Stimulated activated CD4-positive, alpha-beta T cell treated with anti-CD3 and anti-CD28 coated beads, Interleukin-4, amount 100 ng/mL, for 48 hours (primary cell): ENCODE measurements around the gene TNNI2.

Experiments
- DNase-seq, 2 donors: peaks; one replicate each; pipeline ENCODE4 v3.0.0-alpha.2; 2020; ENCODE audit warnings: low read depth in 2 of 2

Gene TNNI2

DNA sequence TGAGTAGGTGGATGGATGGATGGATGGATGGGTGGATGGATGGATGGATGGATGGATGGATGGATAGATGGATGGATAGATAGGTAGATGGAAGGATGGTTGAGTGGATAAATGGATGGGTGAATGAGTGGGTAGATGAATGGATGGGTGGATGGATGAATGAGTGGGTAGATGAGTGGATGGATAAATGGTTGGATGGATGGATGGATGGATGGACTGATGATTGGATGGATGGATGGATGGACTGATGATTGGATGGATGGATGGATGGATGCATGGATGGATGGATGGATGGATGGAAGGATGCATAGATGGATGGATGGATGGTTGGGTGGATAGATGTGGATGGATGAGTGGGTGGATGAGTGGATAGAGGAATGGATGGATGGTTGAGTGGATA, 17.2 kb upstream of the TNNI2 start:
- no peak for DNase-seq

DNA sequence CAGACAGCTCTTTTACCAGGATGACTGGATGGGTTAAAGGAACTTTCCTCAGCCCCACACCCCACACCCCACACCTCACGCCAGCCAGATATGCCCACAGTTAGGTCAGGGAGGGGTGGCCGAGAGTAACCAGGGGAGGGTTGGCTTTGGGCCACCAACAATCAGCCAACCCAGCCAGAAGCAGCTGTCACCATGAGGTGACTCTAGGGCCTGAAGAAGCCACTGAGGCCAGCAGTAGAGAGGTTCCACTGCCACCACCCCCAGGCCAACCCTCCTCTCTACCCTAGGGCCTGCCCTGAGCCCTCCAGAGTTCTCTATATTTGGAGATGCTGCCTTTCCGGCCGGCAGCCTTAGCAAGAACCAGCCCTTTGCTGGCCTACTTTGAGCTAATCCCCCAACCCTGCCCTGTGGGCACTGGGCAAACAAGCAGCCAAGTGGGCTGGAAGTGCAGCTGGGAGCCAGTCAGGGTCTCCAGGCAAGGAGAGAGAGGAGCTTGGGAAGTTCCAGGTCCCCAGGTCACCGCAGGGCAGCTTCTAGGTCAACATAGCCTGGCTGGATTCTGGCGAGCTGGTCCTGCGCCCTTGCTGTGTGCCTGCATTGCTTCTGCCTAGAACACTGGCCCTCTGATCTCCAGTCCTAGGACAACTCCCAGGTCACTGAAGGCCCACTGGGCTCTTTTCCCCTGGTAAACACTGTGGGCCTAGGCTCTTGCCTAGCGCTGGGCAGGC, 16.0 kb upstream of the TNNI2 start:
- DNase-seq, result no peak

DNA sequence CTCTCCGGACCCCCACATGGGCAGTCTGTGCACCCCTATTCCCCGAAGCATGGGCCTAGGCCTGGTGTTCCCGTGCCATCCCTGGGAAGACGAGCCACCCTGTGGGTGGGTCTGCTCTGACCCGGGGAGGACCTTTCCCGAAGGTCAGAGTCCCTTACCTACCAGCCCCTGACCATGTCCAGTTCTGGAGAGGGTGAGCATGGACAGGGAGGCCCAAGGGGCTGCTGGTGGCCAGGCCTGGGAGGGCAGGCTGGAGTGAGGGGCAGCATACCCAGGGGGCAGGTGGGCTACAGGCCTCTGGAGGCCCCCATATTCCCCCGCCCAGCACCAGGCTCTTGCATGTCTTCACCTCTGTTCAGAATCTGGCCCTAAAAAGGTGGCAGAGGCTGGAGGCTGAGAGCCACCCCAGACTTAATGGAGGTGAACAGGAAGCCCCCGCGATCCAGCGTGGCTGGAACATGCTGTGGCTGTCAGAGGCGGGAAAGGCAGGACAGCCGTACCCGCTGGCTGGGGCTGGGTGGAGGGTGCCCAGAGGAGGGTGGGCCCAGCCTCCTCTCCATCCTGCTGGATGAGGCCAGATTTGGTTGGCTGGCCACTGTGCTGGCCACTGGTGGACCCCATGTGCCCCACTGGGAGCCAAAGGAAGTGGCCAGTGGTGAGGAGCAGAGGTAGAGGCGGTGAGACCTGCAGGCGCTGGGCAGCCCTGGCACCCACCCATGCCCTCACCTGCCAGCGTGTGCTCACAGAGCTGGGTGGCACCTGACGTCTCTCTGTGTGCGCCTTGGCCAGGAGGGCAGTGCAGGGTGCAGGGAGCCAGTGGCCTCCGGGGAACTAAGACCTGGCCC, 15.2 kb upstream of the TNNI2 start:
- no peak for DNase-seq

DNA sequence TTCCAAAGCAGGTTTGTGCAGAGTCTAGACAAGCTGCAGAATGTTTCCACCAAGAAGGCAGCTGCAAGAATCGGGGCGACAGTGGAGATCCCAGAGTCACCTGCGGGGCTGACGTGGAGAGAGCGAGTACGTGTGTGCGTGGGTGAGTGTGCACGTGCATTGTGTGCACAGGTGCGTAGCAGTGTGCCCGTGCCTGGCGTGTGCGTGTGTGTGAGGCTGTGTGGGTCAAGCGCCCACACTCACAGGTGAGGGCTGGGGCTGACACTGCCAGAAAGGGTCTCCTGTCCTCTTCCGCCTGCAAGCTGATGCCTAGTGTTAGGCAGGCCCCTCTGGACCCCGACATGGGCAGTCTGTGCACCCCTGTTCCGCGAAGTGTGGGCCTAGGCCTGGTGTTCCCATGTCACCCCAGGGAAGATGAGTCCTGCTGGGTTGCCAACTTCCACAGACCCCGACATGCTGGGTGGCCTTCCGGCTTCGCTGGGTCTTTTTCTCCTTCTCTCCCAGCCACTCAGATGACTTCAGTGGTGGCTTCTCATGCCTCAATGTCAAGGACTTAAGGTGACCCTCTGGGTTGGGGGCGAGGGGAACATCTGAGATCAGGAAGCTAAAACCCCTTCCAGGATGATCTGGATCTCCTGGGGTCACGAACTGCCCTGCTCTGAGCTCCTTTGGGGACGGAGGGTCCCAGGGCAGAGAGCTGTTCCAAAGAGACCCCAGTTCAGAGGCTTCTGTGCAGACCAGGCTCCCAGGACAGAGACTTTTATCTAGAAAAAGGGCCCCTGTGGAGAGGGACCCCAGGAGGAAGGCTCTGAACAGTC, 14.4 kb upstream of the TNNI2 start:
- no peak for DNase-seq

DNA sequence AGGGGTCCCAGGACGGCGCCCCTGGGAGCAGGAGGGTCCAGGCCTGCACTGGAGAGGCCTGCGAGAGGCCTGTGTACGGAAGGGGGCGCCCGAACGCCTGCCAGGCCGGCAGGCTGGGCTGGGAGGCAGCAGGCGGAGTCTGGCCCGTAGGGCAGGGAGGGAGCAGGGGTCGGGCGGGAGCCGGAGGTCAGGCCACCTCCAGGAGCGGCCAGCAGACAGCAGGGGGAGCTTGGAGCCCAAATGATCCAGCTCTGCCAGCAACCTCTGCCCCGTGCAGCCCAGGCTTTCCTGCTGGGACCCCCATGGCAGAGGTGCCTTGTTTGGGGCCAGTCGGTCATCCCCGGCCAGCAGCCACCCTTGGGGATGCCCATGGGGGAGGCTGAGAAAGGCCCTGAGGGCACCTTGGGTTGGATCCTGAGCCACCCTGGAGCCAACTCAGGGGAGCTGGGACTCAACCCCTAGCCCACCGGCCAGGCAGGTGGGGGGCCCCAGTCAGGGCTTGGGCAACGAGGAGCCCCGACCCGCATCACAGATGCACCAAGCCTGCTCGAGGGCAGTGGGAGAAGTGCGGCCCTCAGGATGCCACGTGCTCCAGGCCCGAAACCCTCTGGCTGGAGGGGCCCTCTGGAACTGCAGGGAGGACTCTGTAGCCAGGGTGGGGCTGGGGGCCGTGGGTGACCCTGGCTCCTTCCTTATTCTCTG, 13.6 kb upstream of the TNNI2 start:
- DNase-seq, result no peak

DNA sequence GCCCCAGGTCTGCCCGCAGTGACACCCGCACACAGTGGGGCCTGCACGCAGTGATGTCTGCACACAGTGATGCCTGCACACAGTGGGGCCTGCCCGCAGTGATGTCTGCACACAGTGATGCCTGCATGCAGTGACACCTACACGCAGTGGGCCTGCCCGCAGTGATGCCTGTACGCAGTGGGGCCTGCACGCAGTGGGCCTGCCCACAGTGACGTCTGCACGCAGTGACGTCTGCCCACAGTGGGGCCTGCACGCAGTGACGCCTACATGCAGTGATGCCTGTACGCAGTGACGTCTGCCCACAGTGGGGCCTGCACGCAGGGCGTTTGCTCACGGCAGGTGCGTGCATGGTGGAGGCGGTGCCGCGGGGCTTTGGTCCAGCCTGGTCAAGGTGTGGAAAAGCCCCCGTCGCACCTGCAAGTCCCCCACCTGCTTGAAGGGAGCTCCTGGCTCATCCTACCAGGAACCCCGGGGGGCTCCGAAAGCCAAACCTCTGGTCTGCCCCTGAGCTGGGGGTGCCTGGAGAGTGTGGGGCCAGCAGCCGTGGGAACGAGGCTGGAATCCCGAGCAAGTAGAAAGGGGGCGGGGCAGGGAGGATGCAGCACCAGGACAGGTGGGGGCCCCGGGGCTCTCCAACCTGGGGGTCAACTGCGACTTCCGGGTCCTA, 12.9 kb upstream of the TNNI2 start:
- no peak for DNase-seq

DNA sequence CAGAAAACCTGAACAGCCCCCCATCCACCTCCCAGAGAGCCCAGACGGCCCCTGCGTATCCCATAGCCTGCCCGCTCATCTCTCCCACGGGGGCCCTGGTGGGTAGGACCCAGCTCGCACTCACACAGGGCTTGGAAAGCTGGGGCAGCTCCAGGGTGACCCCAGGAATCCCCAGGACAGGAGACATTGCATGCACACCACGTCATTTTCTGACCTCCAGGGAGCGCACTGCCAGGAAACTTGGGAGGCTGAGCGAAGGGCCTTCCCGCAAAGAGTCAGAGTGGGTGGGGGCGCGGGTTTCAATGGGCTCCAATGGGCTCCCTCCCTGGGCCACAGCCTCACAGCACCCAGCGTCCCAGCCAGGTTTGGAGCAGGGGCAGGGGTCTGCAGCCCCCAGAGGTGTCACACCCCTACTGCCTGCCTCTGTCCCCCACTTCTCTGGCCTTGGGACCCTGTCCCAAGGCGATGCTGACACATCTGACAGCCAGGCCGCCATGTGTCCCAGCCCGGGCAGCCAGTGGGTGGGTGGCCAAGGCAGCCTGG, 12.2 kb upstream of the TNNI2 start:
- DNase-seq, result no peak

DNA sequence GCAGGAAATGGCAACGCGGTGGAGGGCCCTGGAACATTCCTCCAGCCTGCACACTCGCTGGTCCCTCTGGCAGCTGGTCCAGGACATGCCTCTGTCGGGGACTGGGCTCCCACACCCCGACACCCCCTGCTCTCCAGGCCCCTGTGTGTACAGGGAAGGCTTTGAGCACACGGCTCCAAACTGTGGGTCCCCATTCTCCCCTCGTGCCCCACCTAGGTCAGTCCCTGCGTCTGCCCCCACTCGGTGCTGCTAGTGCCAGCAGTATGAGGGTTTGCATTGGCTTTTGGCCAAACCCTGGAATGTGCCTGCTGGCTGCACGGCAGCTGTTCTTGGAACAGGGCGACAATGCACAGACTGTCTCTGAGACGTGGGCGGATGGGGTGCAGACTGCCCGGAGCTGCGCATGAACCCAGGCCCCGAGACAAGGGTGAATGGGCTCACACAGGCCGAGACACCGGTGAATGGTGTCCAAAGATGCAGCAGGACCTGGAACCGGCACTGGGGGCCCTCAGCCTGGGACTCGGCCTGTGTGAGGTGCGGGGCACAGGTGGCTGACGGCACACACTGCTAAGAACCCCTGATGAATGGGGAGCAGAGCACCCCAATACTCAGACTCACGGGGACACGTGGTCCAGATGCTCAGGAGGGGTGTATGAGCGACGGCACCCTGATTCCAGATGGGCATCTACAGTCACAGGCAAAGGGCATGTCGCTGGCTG, 11.5 kb upstream of the TNNI2 start:
- no peak for DNase-seq

DNA sequence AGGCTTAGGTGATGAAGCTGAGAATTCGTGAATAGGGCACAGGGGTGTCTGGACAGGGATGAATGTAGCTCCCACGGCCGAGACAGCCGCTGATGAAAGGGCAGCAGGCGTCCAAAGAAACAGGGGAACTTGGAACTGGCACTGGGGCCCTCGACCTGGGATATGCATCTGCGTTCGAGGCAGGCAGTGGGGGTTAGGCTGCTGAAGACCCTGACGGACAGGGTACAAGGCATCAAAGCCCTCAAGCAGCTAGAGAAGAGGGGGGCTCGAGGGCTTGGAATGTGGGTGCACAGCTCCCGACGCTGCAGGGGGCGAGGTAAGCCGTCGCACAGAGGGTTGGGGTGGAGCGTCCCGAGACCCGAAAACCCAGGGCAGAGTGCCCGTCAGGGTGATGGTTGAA, 10.8 kb upstream of the TNNI2 start:
- no peak for DNase-seq

DNA sequence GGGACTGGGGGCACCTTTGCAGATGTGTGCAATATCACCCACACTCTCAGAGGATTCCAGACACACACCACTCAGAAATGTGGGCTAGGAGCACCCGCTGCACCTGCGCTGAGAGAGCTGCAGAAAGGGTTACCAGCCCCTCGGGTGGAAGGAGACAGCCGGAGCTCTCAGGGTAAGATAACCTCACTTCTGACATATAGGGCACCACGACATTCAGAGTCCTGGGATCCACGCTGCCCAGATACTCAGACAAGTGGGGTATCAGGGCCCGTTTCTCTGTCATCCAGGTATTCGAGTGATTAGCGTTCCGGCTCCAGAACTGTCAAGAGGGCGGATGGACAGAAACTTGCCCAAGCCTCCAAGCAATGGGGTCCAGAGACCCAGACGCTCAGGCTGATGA, 10.2 kb upstream of the TNNI2 start:
- no peak for DNase-seq

DNA sequence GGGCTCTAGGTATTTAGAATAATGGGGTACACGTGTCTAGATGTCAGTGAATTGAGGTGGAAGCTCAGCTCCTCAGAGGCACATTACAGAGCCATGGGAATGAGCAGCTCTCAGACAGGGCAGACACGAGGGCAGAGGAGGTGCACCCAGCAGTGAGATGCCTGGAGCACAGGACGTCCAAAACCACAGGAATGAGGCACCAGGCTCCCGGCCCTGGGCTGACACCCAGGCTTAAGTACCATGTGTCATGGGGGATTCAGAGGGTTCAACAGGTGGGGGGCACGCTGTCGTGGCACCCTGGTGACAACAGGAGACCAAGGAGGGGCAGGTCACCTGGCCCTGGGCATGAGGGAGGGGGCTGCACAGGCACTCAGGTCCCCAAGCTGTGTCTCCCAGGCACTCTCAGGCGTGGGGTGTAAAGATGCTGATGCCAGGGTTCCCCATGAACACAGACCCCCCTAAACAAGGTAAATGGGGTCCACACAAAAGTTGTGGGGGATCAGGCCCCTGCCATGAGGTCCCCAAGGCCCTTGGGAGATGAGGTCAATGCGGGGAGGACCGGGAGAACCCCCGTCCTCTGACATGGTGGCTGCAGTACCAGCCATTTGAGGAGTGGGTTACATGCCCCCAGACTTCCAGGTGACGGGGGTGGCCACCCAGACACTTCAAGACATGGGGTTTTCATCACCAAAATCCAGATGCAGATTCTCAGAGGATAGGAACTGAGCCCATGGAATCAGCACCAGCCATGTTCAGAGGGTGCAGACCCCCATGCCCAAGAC, 9.6 kb upstream of the TNNI2 start:
- DNase-seq, result no peak

DNA sequence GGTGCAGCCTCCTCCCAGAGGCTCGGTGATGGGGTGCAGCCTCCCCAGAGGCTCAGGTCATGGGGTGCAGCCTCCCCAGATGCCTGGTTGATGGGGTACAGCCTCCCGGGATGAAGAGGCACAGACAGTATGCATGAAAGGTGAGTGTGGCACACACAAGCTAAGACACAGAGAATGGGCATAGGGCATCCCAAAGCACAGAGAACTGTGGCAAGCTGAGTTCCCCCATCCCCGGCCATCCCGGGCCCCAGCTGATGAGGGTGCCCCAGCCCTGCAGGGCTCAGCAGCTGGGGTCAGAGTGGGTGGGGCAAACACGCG, 8.8 kb upstream of the TNNI2 start:
- DNase-seq, result no peak

DNA sequence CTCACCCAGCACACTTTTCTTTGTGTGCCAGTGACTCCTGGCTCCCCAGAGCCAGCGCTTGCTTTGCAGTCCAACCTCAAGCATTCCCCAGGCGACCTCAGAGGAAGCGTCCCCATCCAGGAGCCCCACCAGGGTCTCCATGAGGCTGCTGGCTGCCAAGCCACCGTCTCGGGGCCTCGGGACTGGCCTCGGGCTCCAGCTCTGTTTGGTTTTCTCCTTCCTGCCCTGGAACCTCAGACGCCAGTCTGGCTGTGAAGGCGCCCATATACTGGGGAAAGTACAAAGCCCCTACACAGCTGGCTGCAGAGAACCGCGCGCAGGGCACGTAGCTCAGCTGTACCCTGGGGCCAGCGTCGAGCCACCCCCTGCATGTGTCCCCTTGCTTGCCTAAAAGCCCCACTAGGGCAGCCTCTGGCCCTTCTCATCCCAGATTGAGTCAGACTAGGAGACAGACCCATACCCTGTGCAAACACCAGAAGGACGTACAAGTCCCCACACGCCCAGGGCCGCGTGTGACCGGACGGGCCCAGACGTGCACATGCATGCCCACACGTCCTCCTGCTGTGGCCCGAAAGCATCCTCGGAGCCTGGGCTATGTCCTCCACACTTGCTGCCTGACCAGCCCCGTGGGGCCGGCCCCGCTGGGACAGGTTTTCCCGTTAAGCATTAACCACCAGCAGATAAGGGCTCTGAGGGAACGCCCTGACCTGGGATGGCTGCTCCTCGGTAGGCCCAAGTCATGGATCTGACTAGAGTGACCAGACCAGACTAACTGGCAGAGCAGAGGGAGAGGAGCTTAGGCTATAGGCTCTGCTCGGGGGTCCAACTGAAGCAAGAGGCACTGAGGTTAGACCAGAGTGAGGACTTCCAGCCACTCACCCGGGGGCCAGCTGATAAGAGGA, 8.2 kb upstream of the TNNI2 start:
- DNase-seq, result no peak

DNA sequence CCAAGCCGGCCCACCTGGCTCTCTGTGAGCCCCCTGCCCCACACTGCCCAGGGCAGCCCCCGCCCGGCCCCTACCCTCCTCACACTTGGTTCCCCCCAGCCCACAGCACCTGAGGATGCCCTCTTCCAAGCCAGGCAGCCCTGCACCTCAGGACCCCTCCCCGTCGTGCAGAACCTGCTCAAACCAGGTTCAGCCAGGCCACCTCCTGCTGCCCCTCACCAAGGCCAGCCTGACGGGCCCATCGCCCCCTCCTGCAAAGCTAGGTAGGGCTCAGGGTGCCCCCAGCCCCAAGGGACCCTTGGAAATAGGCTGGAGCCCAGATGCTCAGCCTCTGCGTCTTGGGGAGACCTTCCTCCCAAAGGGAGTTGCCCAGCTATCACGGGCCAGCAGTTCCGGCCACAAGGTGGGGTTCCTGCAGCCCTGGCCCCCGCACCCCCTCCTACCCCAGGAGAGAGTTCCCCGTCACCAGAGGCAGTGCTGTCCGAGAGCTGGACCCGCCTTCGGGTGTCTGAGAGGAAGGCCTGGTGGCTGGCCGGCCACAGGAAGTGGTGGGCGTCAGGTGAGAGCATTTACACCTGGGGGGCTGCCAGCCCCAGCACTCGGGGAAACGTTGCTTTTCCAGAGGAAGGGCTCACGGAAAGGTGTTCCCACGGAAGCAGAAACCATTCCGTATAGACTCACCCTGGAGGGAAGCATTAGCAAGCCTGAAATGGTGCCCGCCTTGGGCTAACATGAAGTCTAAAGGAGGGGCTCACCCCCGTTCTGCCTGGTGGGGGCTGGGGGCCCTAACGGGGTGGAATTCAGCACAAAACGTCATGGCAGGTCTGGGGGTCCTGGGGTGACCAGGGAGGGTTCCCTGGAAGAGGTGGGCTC, 7.2 kb upstream of the TNNI2 start:
- DNase-seq, result no peak

DNA sequence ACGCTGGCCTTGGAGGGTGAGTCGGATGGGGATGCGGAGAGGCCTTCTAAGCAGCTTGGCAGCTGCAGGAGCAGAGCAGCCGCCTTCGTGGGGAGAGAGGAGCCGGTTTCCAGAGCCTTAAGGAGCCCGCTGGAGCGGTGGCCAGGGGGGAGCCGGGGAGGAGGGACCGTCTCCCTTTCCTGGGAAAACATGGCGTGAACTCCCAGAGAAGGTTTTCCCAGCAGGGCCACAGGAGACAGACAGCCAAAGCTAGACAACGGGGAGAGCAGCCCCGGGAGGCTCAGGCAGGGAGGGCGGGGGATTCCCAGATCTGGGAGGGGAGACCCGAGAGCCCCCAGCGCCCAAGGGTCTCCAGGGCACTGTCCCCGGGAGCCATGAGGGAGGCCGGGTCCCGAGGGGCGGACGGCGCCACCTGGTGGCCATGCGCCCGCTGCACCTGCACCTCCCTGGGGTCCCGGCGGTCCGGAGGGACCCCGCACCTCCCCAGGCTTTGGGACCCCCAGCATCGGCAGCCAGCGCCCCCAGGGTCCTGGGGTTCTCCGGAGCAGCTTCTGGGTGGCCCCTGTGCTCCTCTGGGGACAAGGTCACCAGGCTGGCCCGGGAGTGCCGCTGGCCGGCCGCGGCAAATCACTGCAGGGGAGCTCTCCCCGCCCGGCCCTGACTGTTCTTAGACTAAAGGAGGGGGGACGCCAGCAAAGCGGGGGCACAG, 6.4 kb upstream of the TNNI2 start:
- peak; percentile 50 to 71 for DNase-seq

DNA sequence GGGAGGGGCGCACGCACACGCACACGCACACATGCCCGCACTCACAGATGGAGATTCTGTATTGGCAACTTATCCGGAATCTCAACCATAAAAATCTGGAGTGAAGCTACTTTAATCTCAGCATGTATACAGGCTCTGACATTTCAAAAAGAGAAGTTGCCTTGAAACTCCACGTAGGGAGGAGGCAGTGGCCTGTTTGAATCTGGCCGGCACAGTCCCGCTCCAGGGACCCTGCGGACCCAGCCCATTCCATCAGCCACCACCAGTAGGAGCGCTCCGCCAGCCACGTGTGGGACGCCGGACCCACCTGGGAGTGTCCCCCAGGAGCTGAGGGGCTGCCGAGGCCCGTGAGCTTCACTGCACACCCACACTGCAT, 5.9 kb upstream of the TNNI2 start:
- no peak for DNase-seq

DNA sequence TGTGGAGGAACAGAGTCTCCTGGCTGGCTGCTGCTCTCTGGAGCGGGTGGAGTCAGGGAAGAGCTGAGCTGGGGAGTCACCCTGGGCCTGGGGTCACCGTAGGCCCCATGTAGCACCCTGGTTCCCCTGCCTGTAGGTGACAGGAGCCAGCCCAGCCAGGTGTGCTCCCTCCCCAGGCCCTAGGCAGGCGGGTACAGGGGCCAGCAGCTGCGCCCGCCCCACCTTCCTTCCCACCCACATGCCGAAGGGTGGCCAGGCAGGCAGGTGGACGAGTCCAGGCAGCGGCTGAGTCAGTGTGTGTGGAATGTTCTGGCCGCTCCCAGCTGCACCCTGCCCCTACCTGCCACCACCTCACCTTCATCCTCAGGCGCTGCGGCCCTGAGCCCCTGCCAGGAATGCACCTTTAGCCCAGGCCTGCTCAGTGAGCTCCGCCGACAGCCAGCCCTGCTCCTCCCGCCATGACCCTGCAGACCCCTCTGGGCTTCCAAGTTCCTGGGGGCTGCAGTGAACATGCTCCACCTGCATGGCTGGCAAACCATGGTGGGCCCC, 4.6 kb upstream of the TNNI2 start:
- DNase-seq, result no peak
